ENCODE data around the gene ANKAR. TPM values are rescaled to one million over a fixed set of nuclear protein-coding genes. Genes with fewer than 3 reads are reported as not detected.

The ANKAR gene
- total and polyA plus RNA-seq, 2 experiments from 2014 or later, result 3.0 to 4.4 TPM

DNA sequence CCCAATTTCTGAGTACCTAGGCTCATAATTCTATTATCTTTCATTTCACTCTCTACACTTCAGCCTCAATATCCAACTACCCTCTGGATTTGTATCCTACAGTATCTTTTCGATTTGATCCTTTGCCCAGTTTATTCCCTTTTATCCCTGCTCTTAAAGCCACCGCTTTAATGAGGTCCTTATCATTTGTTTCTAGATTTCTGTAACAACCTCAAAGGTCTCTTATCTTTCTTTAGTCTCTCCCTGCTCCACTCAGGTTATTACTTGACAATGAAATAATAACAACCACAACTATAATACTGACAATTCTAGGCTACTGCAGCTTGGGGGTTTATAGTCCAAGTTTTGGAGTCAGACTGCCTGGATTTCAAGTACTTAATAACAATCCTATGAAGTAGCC is 39.1 kb upstream of the ANKAR start:
- no peak overlapping the region for H3K27ac Mint-ChIP-seq
- no peak overlapping the region for H3K4me2 ChIP-seq
- no peak overlapping the region for H3K4me3 ChIP-seq

More for the DNA sequence above, 39.1 kb upstream of the ANKAR start:
- no peaks in the 10 kb centered on the region for H3K27me3 ChIP-seq (ENCODE audit: insufficient read depth)
- DNase-seq (ENCODE audit: low spot score) (no peak), ATAC-seq (no peak)
- TF ChIP-seq, protein P1, sequence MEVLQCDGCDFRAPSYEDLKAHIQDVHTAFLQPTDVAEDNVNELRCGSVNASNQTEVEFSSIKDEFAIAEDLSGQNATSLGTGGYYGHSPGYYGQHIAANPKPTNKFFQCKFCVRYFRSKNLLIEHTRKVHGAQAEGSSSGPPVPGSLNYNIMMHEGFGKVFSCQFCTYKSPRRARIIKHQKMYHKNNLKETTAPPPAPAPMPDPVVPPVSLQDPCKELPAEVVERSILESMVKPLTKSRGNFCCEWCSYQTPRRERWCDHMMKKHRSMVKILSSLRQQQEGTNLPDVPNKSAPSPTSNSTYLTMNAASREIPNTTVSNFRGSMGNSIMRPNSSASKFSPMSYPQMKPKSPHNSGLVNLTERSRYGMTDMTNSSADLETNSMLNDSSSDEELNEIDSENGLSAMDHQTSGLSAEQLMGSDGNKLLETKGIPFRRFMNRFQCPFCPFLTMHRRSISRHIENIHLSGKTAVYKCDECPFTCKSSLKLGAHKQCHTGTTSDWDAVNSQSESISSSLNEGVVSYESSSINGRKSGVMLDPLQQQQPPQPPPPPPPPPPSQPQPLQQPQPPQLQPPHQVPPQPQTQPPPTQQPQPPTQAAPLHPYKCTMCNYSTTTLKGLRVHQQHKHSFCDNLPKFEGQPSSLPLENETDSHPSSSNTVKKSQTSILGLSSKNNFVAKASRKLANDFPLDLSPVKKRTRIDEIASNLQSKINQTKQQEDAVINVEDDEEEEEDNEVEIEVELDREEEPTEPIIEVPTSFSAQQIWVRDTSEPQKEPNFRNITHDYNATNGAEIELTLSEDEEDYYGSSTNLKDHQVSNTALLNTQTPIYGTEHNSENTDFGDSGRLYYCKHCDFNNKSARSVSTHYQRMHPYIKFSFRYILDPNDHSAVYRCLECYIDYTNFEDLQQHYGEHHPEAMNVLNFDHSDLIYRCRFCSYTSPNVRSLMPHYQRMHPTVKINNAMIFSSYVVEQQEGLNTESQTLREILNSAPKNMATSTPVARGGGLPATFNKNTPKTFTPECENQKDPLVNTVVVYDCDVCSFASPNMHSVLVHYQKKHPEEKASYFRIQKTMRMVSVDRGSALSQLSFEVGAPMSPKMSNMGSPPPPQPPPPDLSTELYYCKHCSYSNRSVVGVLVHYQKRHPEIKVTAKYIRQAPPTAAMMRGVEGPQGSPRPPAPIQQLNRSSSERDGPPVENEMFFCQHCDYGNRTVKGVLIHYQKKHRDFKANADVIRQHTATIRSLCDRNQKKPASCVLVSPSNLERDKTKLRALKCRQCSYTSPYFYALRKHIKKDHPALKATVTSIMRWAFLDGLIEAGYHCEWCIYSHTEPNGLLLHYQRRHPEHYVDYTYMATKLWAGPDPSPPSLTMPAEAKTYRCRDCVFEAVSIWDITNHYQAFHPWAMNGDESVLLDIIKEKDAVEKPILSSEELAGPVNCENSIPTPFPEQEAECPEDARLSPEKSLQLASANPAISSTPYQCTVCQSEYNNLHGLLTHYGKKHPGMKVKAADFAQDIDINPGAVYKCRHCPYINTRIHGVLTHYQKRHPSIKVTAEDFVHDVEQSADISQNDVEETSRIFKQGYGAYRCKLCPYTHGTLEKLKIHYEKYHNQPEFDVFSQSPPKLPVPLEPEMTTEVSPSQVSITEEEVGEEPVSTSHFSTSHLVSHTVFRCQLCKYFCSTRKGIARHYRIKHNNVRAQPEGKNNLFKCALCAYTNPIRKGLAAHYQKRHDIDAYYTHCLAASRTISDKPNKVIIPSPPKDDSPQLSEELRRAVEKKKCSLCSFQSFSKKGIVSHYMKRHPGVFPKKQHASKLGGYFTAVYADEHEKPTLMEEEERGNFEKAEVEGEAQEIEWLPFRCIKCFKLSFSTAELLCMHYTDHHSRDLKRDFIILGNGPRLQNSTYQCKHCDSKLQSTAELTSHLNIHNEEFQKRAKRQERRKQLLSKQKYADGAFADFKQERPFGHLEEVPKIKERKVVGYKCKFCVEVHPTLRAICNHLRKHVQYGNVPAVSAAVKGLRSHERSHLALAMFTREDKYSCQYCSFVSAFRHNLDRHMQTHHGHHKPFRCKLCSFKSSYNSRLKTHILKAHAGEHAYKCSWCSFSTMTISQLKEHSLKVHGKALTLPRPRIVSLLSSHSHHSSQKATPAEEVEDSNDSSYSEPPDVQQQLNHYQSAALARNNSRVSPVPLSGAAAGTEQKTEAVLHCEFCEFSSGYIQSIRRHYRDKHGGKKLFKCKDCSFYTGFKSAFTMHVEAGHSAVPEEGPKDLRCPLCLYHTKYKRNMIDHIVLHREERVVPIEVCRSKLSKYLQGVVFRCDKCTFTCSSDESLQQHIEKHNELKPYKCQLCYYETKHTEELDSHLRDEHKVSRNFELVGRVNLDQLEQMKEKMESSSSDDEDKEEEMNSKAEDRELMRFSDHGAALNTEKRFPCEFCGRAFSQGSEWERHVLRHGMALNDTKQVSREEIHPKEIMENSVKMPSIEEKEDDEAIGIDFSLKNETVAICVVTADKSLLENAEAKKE (CRISPR knock-in tag; IDR thresholded peaks at IDR 0.05), result no peak
- TF ChIP-seq ZNF114 (CRISPR knock-in tag; IDR thresholded peaks at IDR 0.05) (no peak), POLR2AphosphoS5 (IDR thresholded peaks at IDR 0.05; ENCODE audit: low read depth) (no peak), JUNB (IDR thresholded peaks at IDR 0.05; ENCODE audit: unreplicated experiment) (no peak), EZH2 (IDR thresholded peaks at IDR 0.05; ENCODE audit: low read depth, unreplicated experiment) (no peak), CREB1 (CRISPR knock-in tag; IDR thresholded peaks at IDR 0.05; ENCODE audit: low read depth) (no peak), NANOG (IDR thresholded peaks at IDR 0.05; ENCODE audit: borderline replicate concordance) (no peak), STAT1 (IDR thresholded peaks at IDR 0.05; ENCODE audit: unreplicated experiment) (no peak), EZH2phosphoT487 (IDR thresholded peaks at IDR 0.05; ENCODE audit: unreplicated experiment) (no peak), ZNF331 (CRISPR knock-in tag; IDR thresholded peaks at IDR 0.05; ENCODE audit: low read depth) (no peak)
- TF ChIP-seq, protein P2, sequence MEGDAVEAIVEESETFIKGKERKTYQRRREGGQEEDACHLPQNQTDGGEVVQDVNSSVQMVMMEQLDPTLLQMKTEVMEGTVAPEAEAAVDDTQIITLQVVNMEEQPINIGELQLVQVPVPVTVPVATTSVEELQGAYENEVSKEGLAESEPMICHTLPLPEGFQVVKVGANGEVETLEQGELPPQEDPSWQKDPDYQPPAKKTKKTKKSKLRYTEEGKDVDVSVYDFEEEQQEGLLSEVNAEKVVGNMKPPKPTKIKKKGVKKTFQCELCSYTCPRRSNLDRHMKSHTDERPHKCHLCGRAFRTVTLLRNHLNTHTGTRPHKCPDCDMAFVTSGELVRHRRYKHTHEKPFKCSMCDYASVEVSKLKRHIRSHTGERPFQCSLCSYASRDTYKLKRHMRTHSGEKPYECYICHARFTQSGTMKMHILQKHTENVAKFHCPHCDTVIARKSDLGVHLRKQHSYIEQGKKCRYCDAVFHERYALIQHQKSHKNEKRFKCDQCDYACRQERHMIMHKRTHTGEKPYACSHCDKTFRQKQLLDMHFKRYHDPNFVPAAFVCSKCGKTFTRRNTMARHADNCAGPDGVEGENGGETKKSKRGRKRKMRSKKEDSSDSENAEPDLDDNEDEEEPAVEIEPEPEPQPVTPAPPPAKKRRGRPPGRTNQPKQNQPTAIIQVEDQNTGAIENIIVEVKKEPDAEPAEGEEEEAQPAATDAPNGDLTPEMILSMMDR (conservative IDR thresholded peaks at IDR 0.05; ENCODE audit: low read depth in 2 of 2), result no peak
- TF ChIP-seq, protein P3, sequence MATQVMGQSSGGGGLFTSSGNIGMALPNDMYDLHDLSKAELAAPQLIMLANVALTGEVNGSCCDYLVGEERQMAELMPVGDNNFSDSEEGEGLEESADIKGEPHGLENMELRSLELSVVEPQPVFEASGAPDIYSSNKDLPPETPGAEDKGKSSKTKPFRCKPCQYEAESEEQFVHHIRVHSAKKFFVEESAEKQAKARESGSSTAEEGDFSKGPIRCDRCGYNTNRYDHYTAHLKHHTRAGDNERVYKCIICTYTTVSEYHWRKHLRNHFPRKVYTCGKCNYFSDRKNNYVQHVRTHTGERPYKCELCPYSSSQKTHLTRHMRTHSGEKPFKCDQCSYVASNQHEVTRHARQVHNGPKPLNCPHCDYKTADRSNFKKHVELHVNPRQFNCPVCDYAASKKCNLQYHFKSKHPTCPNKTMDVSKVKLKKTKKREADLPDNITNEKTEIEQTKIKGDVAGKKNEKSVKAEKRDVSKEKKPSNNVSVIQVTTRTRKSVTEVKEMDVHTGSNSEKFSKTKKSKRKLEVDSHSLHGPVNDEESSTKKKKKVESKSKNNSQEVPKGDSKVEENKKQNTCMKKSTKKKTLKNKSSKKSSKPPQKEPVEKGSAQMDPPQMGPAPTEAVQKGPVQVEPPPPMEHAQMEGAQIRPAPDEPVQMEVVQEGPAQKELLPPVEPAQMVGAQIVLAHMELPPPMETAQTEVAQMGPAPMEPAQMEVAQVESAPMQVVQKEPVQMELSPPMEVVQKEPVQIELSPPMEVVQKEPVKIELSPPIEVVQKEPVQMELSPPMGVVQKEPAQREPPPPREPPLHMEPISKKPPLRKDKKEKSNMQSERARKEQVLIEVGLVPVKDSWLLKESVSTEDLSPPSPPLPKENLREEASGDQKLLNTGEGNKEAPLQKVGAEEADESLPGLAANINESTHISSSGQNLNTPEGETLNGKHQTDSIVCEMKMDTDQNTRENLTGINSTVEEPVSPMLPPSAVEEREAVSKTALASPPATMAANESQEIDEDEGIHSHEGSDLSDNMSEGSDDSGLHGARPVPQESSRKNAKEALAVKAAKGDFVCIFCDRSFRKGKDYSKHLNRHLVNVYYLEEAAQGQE (IDR thresholded peaks at IDR 0.05; ENCODE audit: unreplicated experiment), result no peak
- TF ChIP-seq, protein P4, sequence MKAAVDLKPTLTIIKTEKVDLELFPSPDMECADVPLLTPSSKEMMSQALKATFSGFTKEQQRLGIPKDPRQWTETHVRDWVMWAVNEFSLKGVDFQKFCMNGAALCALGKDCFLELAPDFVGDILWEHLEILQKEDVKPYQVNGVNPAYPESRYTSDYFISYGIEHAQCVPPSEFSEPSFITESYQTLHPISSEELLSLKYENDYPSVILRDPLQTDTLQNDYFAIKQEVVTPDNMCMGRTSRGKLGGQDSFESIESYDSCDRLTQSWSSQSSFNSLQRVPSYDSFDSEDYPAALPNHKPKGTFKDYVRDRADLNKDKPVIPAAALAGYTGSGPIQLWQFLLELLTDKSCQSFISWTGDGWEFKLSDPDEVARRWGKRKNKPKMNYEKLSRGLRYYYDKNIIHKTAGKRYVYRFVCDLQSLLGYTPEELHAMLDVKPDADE (IDR thresholded peaks at IDR 0.05), result no peak
- H3K27me3 Mint-ChIP-seq (ENCODE audit: insufficient read depth, low read depth, poor library complexity), result peaks cover 3% of the 10 kb centered on the region
- H3K4me3 Mint-ChIP-seq, result no peak overlapping the region
- H4K20me1 ChIP-seq (replicated peaks; ENCODE audit: insufficient read depth), result no peaks in the 10 kb centered on the region
- H3K4me1 Mint-ChIP-seq, result peaks cover 2% of the 10 kb centered on the region; the same call in 1 of the 3 replicates
- H3K9me3 Mint-ChIP-seq, result no peaks in the 10 kb centered on the region
- no peaks in the 10 kb centered on the region for H3K9me2 ChIP-seq (ENCODE audit: insufficient read depth)
- no peaks in the 10 kb centered on the region for H3K36me3 Mint-ChIP-seq (ENCODE audit: low read depth)
- H3K36me3 ChIP-seq (ENCODE audit: insufficient read depth), result no peaks in the 10 kb centered on the region
- H3F3A ChIP-seq (replicated peaks; ENCODE audit: low read depth), result no peaks in the 10 kb centered on the region
- no peaks in the 10 kb centered on the region for H3K79me2 ChIP-seq (replicated peaks; ENCODE audit: insufficient read depth)
- no peaks in the 10 kb centered on the region for H3K4me1 ChIP-seq (ENCODE audit: insufficient read depth)
- H3K27ac ChIP-seq (ENCODE audit: low read depth), result no peak overlapping the region
- no peak overlapping the region for H2AFZ ChIP-seq
